GM19324 (cell line): Measurements from ENCODE around the gene RBM22.

Experiments
- ATAC-seq: cut with Tn5 transposase; IDR thresholded peaks from one replicate; pipeline ENCODE4 v1.9.1; 2021; ENCODE audit warnings: mild to moderate bottlenecking, moderate library complexity; ENCODE audit not compliant: unreplicated experiment, low FRiP score

Gene RBM22

DNA sequence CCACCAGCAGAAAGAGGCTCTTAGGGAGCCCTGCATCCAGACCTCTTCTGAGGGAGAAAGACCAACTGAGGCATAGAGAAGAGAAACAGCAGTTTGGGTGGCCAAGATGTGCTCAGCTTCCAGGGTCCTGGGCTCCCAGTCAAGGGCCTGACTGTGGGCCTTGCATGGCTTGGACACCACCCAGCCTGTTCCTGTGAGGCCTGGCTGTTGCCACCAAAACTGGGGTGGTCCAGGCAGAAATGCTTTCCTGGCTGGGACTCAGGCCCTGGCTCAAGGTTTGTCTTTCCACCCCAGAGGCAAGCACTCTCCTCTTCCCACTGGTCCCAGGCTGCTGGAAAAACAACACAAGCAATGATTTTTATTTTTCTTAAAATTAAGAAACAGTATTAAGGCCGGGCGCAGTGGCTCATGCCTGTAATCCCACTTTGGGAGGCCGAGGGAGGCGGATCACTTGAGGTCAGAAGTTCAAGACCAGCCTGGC is 26.5 kb downstream of the RBM22 start:
- no peak for ATAC-seq

GRCh38 chr5:150672884-150673275 is 28.0 kb downstream of the RBM22 start:
- ATAC-seq: no peak

DNA sequence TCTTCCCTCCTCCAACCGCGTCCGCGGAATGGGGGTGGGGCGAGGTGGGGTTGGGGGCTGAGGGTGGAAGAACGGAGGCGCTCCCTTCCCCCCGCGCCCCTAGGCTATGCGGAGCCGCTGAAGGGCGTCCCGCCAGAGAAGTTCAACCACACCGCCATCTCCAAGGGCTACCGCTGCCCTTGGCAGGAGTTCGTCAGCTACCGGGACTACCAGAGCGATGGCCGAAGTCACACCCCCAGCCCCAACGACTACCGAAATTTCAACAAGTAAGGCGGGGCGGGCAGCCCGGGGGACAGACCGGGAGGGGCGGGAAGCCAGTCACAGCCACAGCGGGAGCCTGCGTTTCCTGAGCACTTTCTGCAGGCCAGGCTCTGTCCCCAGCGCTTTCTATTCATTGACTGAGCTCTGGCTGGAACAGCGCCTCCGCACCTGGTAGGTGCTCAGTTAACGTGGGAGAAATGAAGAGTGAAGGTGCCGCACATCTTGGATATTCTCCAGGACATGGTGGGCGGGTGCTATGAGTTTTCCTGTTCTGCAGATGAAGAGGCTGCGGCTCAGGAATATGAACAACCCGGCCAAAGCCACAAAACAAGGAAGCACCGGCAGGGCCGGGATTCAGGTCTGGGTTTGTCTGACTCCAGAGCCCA is 28.5 kb downstream of the RBM22 start:
- no peak for ATAC-seq

DNA sequence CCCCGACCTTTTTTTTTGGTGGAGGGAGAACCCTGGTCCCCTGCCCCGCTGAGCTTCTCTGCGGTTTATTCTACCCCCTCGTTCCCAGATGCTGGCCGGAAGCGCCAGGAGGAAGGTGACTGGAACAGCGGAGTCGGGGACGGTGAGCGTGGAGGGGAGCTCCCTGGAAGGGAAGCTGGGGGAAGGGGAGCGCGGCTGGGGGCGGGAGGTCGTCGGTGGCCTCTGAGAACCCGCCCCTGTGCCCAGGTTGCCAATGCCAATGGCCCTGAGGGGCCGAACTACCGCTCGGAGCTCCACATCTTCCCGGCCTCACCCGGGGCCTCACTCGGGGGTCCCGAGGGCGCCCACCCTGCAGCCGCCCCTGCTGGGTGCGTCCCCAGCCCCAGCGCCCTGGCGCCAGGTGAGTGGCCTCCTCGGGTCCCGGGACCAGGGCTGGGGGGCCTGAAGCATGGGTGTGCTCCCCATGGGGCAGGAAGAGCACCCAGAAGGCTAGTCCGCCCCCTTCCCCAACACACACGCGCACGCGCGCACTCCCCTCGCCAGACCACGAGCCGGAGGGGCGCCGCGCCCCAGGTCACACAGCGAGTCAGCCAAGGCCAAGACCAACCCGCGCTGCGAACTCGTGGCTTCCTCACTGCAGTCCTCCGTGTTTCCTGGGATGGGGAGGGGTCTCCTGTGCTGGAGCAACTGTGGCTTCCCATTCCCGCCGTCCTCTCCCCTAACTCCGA is 29.2 kb downstream of the RBM22 start:
- ATAC-seq: no peak

- no peak for ATAC-seq
These were observed 29.9 kb downstream of the RBM22 start for GRCh38 chr5:150670948-150671310.

DNA sequence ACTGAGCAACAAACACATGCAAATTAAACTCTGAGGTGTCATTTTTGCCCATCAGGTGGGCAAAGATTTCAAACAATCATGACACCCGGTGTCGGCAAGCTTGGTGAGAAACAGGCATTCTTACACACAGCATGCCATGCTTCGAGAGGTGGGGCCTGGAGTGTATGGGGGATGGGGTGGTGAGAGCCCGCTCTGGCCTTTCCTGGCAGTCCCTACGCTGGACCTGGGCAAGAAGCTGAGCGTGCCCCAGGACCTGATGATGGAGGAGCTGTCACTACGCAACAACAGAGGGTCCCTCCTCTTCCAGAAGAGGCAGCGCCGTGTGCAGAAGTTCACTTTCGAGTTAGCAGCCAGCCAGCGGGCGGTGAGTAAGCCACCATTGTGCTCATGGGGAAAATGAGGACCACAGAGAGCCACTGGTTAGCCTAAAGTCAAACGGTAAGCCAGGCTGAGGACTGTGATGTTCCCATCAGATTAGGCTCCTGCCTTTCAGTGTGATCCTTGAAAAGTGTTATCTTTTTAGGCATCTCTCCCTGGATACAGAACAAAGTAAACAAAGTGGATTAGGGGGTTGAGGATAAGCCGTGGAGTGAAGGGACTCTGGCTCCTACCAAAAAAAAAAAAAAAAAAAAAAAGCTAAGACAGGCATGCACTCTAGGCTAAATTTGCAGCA is 30.5 kb downstream of the RBM22 start:
- no peak for ATAC-seq

DNA sequence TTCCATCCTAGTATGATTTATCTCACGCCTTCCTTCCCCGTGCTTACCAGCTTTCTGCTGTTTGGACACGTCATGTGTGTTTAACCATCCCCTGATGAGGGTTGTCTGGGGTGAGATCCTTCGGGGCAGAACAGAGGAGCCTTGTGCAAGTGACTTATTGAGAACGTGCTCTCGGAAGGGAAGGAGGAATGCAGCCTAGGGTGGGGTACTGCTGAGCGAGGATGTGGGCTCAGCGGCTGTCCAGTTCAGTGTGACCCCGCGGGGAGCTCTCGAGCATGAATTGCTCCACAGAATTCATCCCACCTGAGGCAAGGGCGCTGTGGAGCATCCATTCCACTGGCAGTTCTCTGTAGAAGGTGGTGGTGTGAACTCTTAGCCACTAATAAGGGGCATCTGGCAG is 35.8 kb downstream of the RBM22 start:
- ATAC-seq: no peak

DNA sequence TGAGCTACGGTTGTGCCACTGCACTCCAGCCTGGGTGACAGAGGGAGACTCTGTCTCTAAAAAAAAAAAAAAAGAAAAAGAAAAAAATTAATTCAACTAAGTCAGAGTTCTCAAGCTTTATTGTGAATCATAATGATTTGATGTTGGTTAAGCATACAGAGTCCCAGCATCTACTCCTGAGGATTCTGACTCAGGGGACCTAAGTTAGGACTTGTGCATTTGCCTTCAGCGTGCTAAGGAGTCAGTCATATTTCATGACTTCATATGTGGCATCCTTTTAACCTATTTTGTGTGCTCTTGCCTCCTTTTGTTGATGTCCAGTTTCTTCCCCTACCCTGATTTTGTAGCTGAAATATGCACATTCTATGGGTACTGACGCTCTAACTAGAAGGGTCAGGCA is 36.9 kb downstream of the RBM22 start:
- ATAC-seq: no peak

- no peak for ATAC-seq
These were observed 37.9 kb downstream of the RBM22 start for GRCh38 chr5:150662731-150663516.

DNA sequence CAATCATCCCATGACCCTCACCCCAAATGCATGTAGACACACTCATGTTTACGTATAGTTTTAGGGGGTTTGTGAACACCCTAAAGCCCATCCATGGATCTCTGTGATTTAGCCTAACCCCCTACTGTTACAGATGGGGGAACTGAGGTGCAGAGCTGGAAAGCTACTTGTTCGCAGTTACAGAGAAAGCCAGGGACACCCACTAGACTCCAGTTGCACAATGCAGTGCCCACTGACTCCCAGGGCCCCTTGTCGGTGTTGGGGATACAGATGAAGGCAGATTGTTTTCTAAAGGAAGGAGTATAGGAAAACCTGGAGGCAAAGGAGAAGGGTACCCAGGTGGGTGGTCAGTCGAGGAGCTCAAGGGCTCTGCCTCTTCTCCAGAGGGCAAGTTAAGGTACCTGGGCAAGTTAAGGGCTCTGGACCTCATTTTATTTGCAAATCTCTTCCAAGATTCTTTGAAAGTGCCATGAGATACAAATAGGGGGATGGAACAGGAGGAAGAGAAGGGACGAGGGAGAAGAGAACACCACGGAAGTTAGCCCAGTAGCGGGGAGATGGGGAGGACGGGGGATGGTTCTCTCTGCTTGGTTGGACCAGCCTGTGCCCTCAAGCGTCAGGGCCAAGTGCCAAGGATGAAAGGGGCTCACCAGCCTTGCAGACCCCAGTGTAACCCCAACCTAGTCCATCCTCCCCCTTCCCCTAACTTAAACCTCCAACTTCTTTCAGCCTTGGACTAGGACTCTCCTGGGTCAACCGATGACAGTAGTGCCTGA is 38.9 kb downstream of the RBM22 start:
- ATAC-seq: no peak

- ATAC-seq: no peak
These were observed 39.8 kb downstream of the RBM22 start, which contains the start of gene MYOZ3 for GRCh38 chr5:150661086-150661485. Gene MYOZ3, plus strand, starts transcription at chr5:150661251. Its CDS starts 1,691 bp downstream, at chr5:150662942.

- ATAC-seq: no peak
These were observed 40.6 kb downstream of the RBM22 start for GRCh38 chr5:150660108-150660831.

DNA sequence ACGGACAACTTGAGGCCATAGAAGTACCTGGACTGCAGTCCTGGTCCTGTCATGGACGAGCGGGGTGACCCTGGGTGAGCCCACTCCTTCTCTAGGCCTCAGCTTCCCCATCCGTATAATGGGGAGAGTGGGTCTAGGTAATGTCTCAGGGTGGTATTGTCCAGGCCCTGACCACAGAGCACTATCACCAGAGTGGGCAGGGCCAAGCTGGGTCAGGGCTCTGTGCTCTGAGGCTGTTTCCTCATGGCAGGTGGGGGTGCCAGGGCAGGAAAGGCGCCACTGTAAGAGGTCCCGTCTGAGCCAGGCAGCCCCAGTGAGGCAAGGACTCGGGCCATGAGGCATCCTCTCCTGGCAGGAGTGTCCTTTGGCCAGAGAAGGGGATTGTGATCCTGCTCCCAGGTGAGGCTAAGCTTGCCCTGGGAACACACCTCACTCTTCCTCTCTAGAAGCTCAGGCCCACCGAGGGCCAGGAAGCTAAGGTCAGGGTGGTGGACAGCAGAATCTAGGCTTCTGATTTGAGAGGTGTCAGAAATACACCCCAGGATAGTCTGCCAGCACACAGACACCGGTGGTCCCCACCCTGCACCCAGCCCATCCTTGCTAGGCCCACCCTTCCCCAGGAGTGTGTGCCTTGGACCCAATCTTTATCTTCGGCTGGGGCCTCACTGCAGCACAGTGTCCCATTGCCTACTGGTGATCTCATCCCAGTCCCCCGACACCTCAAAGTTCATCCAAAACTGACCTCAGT is 41.3 kb downstream of the RBM22 start:
- ATAC-seq: no peak

DNA sequence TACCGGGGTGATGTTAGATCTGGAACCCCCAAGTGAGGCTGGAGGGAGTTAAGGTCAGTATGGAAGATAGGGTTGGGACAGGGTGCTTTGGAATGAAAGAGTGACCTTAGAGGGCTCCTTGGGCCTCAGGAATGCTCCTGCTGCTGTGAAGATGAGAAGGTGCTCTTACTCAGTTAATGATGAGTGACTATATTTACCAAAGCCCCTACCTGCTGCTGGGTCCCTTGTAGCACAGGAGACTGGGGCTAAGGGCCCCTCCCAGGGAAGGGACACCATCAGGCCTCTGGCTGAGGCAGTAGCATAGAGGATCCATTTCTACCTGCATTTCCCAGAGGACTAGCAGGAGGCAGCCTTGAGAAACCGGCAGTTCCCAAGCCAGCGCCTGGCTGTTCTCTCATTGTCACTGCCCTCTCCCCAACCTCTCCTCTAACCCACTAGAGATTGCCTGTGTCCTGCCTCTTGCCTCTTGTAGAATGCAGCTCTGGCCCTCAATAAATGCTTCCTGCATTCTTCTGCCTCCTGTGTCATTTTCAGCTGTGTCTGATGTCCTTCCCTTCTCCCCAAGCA is 42.1 kb downstream of the RBM22 start:
- no peak for ATAC-seq

GRCh38 chr5:150658121-150658520 is 42.7 kb downstream of the RBM22 start:
- no peak for ATAC-seq

- ATAC-seq: no peak
These were observed 44.4 kb downstream of the RBM22 start for GRCh38 chr5:150656191-150657132.

DNA sequence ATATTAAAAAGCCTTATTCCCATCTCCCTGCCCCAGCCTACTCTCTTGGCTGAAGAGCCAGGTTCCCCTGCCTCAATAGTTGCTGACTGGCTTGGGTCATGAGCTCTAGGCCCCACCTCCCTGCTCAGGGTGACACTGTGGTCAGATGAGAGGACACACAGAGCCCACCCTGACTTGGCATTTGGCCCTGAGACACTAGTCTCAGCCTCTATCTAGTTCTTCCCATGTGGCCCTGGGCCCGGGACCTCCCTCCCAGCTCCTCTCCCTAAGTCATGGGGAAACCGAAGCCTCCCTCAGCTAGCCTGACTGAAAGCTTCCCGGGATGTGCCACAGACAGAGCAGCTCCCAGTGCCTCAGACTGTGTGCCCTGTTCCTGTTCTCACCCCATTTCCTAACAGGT is 45.6 kb downstream of the RBM22 start:
- ATAC-seq: no peak
